ENCODE results near the gene SH2D3A. TPM values are rescaled to one million over a fixed set of nuclear protein-coding genes. Genes with fewer than 3 reads are reported as not detected.
A peak's percentile ranks its signal among the peaks of the same experiment; 100 is the strongest.

The SH2D3A gene
- total RNA-seq, 1 donor from 2014 or later = 1.5 TPM

Small RNAs within 50 kb of the gene (microRNA-seq; reads per million reads assigned to microRNA genes)
- 1.8 reads per million, percentile 27 among the genes with 10 or more reads in this experiment for gene MIR6791 (ENCODE audit: unreplicated experiment)

Other genes with a start within 250 kb of the SH2D3A start
- gene TNFSF9, start 236.4 kb downstream of the SH2D3A start, total RNA-seq (ENCODE audit: unreplicated experiment) = 3.0 TPM
- gene CD70, start 176.3 kb downstream of the SH2D3A start, total RNA-seq (ENCODE audit: unreplicated experiment) = 0.51 TPM
- not detected for gene TNFSF14, start 97.3 kb downstream of the SH2D3A start, total RNA-seq (ENCODE audit: unreplicated experiment)
- gene C3, start 46.8 kb downstream of the SH2D3A start, total RNA-seq (ENCODE audit: unreplicated experiment) = not detected
- 69.1 TPM for gene GPR108, start 29.9 kb downstream of the SH2D3A start, total RNA-seq (ENCODE audit: unreplicated experiment)
- gene TRIP10, start 27.8 kb downstream of the SH2D3A start, total RNA-seq (ENCODE audit: unreplicated experiment) = 42.8 TPM
- not detected for gene VAV1, start 5.3 kb upstream of the SH2D3A start, total RNA-seq (ENCODE audit: unreplicated experiment)
- gene ADGRE1, start 120.1 kb upstream of the SH2D3A start, total RNA-seq (ENCODE audit: unreplicated experiment) = not detected